ENCODE results near the gene TMEM156.

TMEM156 gene

GRCh38 chr4:38955957-38956356 is 76.3 kb downstream of the TMEM156 start:
- DNase-seq = peak; percentile 14

GRCh38 chr4:38954727-38955126 is 77.5 kb downstream of the TMEM156 start:
- no peak for DNase-seq

- DNase-seq = no peak
Measured at GRCh38 chr4:38952017-38952416, 80.2 kb downstream of the TMEM156 start.

- no peak for DNase-seq
Measured at GRCh38 chr4:38951598-38951997, 80.6 kb downstream of the TMEM156 start.

- DNase-seq = no peak
Measured at GRCh38 chr4:38950734-38951133, 81.5 kb downstream of the TMEM156 start.

GRCh38 chr4:38950159-38950558 is 82.0 kb downstream of the TMEM156 start:
- no peak for DNase-seq

GRCh38 chr4:38949411-38950051 is 82.7 kb downstream of the TMEM156 start:
- no peak for DNase-seq

GRCh38 chr4:38948551-38948950 is 83.7 kb downstream of the TMEM156 start:
- DNase-seq = peak; percentile 37

GRCh38 chr4:38946919-38947318 is 85.3 kb downstream of the TMEM156 start:
- DNase-seq = no peak

- no peak for DNase-seq
Measured at GRCh38 chr4:38944440-38944839, 87.8 kb downstream of the TMEM156 start.

- DNase-seq = no peak
Measured at GRCh38 chr4:38943343-38943742, 88.9 kb downstream of the TMEM156 start.

GRCh38 chr4:38941906-38942305 is 90.3 kb downstream of the TMEM156 start:
- DNase-seq = peak; percentile 24

- DNase-seq = no peak
Measured at GRCh38 chr4:38940476-38940875, 91.7 kb downstream of the TMEM156 start.

- DNase-seq = no peak
Measured at GRCh38 chr4:38939165-38939564, 93.0 kb downstream of the TMEM156 start.

GRCh38 chr4:38935391-38936073 is 96.7 kb downstream of the TMEM156 start:
- DNase-seq = peak; percentile 85

- no peak for DNase-seq
Measured at GRCh38 chr4:38931125-38931524, 101.1 kb downstream of the TMEM156 start.

GRCh38 chr4:38930707-38931106 is 101.5 kb downstream of the TMEM156 start:
- no peak for DNase-seq

- no peak for DNase-seq
Measured at GRCh38 chr4:38930204-38930603, 102.0 kb downstream of the TMEM156 start.

GRCh38 chr4:38928974-38929373 is 103.2 kb downstream of the TMEM156 start:
- DNase-seq = no peak

GRCh38 chr4:38928568-38928967 is 103.6 kb downstream of the TMEM156 start:
- no peak for DNase-seq

GRCh38 chr4:38926896-38927295 is 105.3 kb downstream of the TMEM156 start:
- no peak for DNase-seq

GRCh38 chr4:38925492-38926413 is 106.5 kb downstream of the TMEM156 start:
- no peak for DNase-seq

- no peak for DNase-seq
Measured at GRCh38 chr4:38924353-38924752, 107.9 kb downstream of the TMEM156 start.

- DNase-seq = no peak
Measured at GRCh38 chr4:38923746-38924145, 108.5 kb downstream of the TMEM156 start.

Measured in OCI-M1 (cell line).